ENCODE data around the gene ZSCAN10.
"Not testable (repeated sequence)": the region's sequence is repeated elsewhere in the genome, so short reads cannot be mapped to it uniquely, and the experiment has no call there.

The ZSCAN10 gene

DNA sequence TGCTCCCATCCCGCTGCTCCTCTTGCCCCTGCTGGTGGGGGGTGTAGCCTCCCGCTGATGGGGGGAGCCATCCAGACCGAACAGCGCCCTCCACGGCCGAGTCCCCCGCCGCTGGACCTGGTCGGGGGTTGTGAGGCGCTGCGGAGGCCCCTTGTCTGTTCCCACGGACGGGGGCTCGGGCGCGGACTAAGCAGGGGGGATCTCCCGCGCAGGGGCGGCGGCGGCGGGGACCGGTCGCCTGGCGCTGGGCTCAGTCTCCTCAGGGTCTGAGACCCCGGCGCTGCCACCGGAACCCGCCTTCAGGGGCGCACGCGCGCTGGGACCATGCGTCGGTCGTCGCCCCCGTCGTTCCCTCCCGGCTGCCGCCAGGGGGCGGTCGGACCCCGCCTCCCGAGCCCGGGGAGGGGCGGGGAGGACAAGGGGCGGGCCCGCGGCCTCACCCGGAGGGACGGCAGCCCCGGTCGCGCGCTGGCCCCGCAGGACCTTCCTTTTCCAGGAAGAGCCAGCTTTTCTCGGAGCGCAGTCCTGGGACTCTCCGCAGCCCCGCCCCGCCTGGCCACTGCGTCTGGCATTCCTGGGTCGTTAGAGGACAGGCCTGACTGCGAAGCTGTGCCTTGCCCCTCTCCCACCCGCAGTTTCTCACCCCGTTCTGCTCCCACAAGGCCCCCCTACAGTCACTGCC is 39.9 kb downstream of the ZSCAN10 start:
- peak; percentile 92 for DNase-seq

DNA sequence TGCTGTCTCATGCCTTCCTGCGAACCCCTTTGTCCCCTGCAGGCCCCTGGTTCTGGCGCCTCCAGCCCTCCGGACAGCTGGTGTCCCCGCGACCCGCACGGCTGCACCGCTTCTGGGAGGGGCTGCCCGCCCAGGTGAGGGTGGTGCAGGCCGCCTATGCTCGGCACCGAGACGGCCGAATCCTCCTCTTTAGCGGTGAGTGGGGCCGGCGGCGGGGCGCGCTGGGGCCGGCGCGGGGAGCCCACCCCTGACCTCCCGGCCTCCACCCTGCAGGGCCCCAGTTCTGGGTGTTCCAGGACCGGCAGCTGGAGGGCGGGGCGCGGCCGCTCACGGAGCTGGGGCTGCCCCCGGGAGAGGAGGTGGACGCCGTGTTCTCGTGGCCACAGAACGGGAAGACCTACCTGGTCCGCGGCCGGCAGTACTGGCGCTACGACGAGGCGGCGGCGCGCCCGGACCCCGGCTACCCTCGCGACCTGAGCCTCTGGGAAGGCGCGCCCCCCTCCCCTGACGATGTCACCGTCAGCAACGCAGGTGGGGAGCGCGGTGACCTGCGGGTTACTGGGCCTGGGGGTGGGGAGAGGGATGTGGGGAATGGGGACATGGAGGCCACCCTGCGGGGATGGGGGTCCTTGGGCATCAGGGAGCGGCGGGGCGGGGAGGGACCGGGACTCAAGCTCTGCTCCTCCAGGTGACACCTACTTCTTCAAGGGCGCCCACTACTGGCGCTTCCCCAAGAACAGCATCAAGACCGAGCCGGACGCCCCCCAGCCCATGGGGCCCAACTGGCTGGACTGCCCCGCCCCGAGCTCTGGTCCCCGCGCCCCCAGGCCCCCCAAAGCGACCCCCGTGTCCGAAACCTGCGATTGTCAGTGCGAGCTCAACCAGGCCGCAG is 40.7 kb downstream of the ZSCAN10 start:
- DNase-seq: peak; percentile 56

DNA sequence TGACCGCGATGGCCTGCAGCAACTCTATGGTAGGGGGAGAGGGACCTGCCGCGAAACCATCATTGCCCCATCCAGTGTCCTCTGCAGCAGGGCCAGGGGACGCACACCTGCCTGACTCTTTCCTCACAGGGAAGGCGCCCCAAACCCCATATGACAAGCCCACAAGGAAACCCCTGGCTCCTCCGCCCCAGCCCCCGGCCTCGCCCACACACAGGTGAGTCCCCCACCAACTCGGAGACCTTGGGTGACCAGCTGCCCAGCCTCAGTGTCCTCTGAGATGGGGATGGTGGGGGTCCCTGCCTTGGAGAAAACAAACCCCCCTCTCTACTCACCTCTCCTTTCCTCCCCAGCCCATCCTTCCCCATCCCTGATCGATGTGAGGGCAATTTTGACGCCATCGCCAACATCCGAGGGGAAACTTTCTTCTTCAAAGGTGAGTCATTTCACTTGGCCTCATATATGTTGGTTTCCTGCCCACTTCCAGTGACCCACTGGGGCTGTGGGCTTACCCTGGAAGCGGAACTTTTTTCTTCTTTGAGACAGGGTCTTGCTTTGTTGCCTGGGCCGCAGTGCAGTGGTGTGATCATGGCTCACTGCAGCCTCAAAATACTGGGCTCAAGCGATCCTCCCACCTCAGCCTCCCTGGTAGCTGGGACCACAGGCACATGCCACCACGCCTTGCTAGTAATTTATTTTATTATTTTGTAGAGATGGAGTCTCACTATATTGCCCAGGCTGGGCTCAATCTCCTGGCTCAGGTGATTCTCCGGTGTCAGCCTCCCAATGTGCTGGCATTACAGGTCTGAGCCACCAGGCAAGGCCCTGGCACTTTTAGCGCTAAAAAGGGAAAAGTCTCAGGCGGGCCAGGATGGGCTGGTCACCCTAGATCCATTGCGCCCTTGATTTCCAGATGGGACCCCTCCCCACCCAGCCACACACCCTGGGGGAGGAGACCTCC is 41.6 kb downstream of the ZSCAN10 start:
- no peak for DNase-seq

- DNase-seq: no peak
Observed at GRCh38 chr16:3056336-3057180, 42.5 kb downstream of the ZSCAN10 start.

- DNase-seq: not testable (repeated sequence)
Observed at GRCh38 chr16:3055734-3056115, 43.4 kb downstream of the ZSCAN10 start.

DNA sequence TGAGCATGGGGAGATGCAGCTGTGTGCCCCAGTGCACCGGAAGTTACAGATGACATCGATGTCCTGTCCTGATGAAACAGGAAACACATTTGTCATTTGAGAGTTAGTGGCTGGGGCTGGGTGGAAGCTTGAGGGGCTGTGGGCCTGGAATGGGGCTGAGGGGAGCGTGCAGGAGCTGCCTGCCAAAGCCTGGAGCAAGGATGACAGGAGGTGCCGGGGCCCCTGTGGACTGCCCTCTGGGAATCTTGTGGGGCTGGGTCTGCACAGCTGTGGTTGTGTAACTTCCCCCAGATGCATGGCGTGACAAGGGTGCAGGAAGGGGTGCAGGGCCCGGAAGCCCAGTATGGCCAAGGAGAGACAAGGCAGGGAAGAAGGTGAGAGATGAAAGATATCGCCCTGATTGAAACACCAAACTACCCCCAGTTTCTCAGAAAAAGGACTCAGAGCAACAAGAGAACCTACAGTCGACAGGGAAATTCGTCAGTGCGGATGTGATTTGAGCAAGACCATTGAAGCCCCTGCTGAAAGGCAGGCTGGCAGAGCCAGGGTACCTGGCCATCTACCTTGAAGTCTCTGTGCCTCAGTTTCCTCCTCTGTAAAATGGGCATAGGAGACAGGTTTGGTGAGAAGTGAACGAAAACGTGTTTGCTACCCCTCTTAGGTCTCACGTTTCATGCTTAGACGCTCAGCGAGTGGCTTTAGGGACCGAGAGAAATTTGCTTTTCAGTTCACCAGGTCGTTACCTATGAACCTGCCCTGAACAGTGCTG is 43.9 kb downstream of the ZSCAN10 start:
- no peak for DNase-seq

- DNase-seq: not testable (repeated sequence)
Observed at GRCh38 chr16:3053330-3053710, 45.8 kb downstream of the ZSCAN10 start.

DNA sequence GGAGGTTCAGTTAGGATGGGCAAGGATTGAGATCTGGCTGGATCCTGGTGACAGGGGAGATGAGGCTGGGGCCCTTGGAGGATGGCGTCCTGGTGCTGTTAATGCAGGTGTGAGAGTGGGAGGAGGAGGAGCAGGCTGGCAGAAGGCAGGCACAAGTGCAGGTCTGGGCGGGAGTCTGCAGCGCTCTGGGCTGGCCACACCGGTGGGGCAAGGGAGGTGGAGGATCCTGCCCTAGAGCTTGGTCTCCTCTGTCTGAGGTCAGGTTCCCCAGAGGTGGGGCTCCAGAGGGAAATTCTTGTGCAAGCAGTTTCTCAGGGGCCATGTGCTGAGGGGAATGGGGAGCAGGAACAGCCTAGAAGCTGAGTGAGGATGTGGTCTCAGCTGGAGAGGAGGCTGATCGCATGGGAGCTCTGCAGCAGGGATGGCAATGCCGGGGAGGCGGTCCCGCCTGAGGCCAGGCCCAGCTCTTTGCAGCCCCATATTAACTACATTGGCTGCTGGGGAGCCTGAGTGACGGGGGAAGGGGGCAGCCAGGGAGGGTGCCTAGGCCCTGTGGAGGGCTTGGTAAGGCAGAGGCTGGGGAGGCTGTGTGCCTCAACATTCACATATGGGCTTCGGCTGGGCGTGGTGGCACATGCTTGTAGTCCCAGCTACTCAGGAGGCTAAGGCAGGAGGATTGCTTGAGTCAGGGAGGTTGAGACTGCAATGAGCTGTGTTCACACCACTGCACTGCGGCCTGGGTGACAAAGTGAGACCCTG is 46.3 kb downstream of the ZSCAN10 start:
- DNase-seq: not testable (repeated sequence)

GRCh38 chr16:3051494-3051893 is 47.6 kb downstream of the ZSCAN10 start:
- DNase-seq: no peak

DNA sequence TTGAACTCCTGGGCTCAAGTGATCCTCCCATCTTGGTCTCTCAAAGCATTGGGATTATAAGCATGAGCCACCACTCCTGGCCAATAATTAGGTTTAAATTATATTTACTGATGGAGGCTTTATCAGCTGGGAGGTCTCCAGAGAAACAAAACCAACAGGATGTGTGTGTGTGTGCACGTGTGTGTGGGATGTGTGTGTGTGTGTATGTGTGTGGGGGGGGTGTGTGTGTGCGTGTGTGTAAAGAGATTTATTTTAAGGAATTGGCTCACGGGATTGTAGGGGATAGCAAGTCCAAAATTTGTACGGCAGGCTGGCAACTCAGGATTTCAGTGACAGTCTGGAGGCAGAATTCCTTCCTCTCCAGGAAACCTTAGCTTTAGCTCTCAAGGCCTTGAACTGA is 48.1 kb downstream of the ZSCAN10 start:
- no peak for DNase-seq

DNA sequence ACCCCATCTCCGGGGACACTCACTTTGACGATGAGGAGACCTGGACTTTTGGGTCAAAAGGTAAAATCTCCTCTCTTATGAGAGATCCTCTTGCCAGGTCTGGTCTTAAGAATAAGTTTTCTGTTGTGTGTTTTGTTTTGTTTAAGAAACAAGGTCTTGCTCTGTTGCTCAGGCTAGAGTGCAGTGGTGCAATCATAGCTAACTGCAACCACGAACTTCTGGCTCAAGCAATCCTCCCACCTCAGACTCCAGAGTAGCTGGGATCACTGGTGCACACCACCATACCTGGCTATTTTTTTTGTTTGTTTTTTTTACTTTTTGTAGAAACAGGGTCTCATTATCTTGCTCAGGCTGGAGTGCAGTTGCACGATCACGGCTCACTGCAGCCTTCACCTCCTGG is 48.6 kb downstream of the ZSCAN10 start:
- no peak for DNase-seq

- no peak for DNase-seq
Observed at GRCh38 chr16:3049921-3050481, 49.1 kb downstream of the ZSCAN10 start.

- DNase-seq: no peak
Observed at GRCh38 chr16:3047387-3047720, 51.7 kb downstream of the ZSCAN10 start.

DNA sequence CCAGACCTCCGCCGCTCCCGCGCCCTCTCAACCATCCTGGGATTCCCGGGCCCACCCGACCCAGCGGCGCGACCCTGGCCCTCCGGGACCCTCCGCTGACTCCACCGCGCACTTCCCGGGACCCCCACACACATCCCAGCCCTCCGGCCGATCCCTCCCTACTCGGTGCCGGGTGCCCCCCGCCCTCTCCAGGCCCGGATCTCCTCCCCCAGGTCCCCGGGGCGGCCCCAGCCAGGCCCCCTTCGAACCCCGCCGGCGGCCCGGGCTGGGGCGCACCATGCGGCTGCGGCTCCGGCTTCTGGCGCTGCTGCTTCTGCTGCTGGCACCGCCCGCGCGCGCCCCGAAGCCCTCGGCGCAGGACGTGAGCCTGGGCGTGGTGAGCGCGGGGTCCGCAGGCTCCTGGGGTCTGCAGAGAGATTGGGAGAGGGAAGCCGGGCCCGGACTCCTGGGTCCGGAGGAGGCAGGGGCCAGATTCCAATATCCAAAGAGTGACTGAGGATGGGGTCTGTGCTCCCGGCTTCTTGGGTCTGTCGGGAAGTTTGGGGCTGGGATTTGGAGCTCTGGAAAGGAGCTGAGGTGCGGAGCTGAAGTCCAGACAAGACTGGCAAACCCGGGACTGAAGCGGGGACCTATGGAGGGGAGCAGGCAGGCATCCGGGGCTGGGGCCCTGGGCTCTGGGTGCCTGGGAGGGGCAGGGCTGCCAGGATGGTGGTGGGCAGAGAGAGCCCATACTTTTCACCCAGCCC is 52.3 kb downstream of the ZSCAN10 start:
- DNase-seq: no peak

DNA sequence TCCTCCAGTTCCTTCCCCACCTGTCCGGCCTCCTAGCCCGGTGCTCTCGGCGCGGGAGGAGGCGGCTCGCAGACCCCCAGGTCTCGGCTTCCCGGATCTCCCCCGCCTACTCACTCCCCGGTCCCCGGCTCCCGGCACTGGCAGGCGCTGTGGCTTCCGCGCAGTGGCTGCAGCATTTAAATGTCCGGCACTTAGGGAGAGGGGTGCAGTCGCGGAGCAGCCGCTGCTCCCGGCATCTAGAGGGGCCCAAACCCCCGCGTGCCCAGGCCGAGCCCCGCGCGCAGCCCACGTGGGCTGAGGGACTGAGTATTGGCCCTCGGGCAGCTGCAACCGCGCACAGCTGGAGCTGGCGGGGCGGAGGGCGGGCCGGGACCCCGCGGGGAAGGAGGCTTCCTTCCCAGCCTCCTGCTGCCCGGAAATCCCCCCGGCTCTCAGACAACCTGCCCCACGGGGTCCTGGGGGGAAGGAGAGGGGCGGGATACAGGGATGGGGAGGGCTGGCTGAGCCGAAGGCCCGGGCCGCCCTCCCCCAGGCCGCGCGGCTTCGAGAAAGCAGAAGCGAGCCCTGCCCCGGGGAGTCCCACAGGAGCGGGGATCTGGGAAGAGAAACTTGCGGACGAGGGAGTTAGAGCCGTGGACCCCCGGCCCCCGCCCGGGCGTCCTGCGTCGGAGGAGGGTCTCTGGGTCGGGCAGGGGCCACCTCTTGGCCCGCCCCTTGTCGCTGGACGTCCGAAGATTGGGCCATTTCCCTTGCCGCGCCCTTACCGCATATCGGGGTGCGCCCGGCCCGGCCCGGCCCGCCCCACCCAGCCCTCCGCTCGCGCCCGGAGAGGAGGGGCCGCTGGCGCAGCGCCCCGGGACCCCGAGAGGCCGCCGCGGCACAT is 53.1 kb downstream of the ZSCAN10 start, which contains the start of gene MMP25:
TSS of gene MMP25 (plus strand) at position 804 of the 883 bp plus-strand sequence. CDS start 357 bp downstream, outside the sequence.
- no peak for DNase-seq

DNA sequence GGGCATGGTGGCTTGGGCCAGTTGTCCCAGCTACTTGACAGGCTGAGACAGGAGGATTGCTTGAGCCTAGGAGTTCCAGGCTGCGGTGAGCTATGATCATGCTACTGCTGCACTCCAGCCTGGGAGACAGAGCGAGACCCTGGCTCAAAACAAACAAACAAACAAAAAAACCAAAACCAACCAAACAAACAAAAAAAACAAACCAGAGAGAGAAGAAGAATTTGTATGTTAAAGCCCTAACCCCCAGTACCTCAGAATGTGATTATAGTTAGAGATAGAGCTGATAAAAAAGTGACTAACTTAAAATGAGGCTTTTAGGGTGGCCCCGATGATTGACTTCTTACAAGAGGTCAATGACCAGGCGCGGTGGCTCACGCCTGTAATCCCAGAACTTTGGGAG is 54.4 kb downstream of the ZSCAN10 start:
- DNase-seq: no peak

- no peak for DNase-seq
Observed at GRCh38 chr16:3042376-3042775, 56.7 kb downstream of the ZSCAN10 start.

- no peak for DNase-seq
Observed at GRCh38 chr16:3038896-3039295, 60.2 kb downstream of the ZSCAN10 start.

All from activated CD4-positive, CD25-positive, alpha-beta regulatory T cell treated with anti-CD3 and anti-CD28 coated beads, Interleukin-2, amount 50 U/mL, for 72 hours (primary cell).